K562 (cell line): ENCODE data around the gene RBFOX2. TPM values are rescaled to one million over a fixed set of nuclear protein-coding genes. Genes with fewer than 3 reads are reported as not detected.

Experiments used
- ATAC-seq: fragments of 200-7000 bp; cut with Tn5 transposase; 3 replicates; pipeline ENCODE4 v1.9.1; 2020; ENCODE audit warnings: moderate library complexity
- BruUV-seq: library from RNA; stranded (reverse); fragments of 400-500 nt; replicated peaks from 2 replicates; lab custom pipeline; 2021; lab: Mats Ljungman, UMichigan
- CTCF ChIA-PET: fragments of 300-600 bp; formaldehyde crosslinking; extraction: SDS; loops from one replicate; lab custom pipeline; 2021; ENCODE audit warnings: low intra/inter-chr PET ratio; lab: Yijun Ruan, JAX
- POLR2A ChIA-PET: fragments of 300-600, 350-650 bp; sonication (Branson Sonifier 250); formaldehyde crosslinking; extraction: SDS; loops from one replicate; lab custom pipeline; 2021; ENCODE audit warnings: antibody characterized with exemption, inconsistent platforms; lab: Yijun Ruan, JAX
- DNase-seq, 4 experiments: peaks; one replicate each; pipeline versions ENCODE4 v3.0.0 to v3.0.0-alpha.2; 2011 to 2018; ENCODE audit warnings: low spot score in 3 of 4, mixed read lengths in 3 of 4; ENCODE audit errors: extremely low read depth in 1 of 4
- FAIRE-seq: peaks from 2 replicates; lab custom pipeline; 2011; peaks lifted over from hg19 to GRCh38; lab: Jason Lieb, UNC
- H2AFZ ChIP-seq: 2 replicates; pipeline ENCODE4 v1.6.0; 2011; ENCODE audit warnings: low read depth, low read length, control low read depth, inconsistent platforms
- H3K27ac ChIP-seq: fragments of 200-600 bp; 3 replicates; pipeline ENCODE4 v1.8.0; 2011; ENCODE audit warnings: low read depth, mild to moderate bottlenecking, control low read depth, inconsistent platforms, low read length, moderate library complexity, mixed read lengths; ENCODE audit errors: extremely low read depth
- H3K27me3 ChIP-seq, 2 experiments: fragments of 300-600 bp in 1 of 2; 2 replicates in 1 of 2; 3 replicates in 1 of 2; pipeline versions ENCODE4 v1.6.0 to v1.8.0; 2011; ENCODE audit warnings: inconsistent platforms in 2 of 2, low read length in 2 of 2, mild to moderate bottlenecking in 1 of 2, mixed read lengths in 1 of 2, moderate library complexity in 1 of 2; ENCODE audit not compliant: control insufficient read depth in 2 of 2, insufficient read depth in 2 of 2
- H3K36me3 ChIP-seq: fragments of 300-600 bp; 3 replicates; pipeline ENCODE4 v1.8.0; 2011; ENCODE audit warnings: mild to moderate bottlenecking, low read length, inconsistent platforms; ENCODE audit not compliant: control insufficient read depth, insufficient read depth
- H3K4me1 ChIP-seq, 2 experiments: fragments of 200-600 bp in 1 of 2; replicated peaks in 1 of 2; 2 replicates in 1 of 2; 3 replicates in 1 of 2; pipeline versions ENCODE4 v1.5.1 to v1.8.0; 2011; ENCODE audit warnings: inconsistent platforms in 2 of 2, low read length in 2 of 2, mild to moderate bottlenecking in 1 of 2, mixed read lengths in 1 of 2, moderate library complexity in 1 of 2; ENCODE audit not compliant: control insufficient read depth in 2 of 2, insufficient read depth in 2 of 2
- H3K4me2 ChIP-seq: 2 replicates; pipeline ENCODE4 v1.6.1; 2011; ENCODE audit warnings: low read length, control low read depth, inconsistent platforms, mixed read lengths; ENCODE audit not compliant: insufficient read depth
- H3K4me3 ChIP-seq: fragments of 200-600 bp; sonication (generic), shearing (Covaris generic); 2 replicates; pipeline ENCODE4 v1.5.1; 2016; ENCODE audit warnings: control low read depth, inconsistent platforms
- H3K79me2 ChIP-seq: fragments of 200-600 bp; 3 replicates; pipeline ENCODE4 v1.8.0; 2011; ENCODE audit warnings: low read length, inconsistent platforms; ENCODE audit not compliant: control insufficient read depth, insufficient read depth
- H3K9ac ChIP-seq, 2 experiments: 2 replicates each; pipeline versions ENCODE4 v1.6.0 to v1.6.1; 2011; ENCODE audit warnings: low read depth in 2 of 2, low read length in 2 of 2, control low read depth in 1 of 2, inconsistent platforms in 1 of 2, mild to moderate bottlenecking in 1 of 2, mixed read lengths in 1 of 2; ENCODE audit not compliant: insufficient read depth in 1 of 2
- H3K9me1 ChIP-seq: one replicate; pipeline ENCODE4 v1.6.0; 2011; ENCODE audit warnings: inconsistent platforms, mild to moderate bottlenecking, low read length, moderate library complexity; ENCODE audit not compliant: control insufficient read depth, insufficient read depth
- H3K9me3 ChIP-seq: replicated peaks from 2 replicates; pipeline ENCODE4 v1.5.1; 2011; ENCODE audit warnings: low read depth, low read length, inconsistent platforms; ENCODE audit not compliant: control insufficient read depth, insufficient read depth
- H4K20me1 ChIP-seq: replicated peaks from 2 replicates; pipeline ENCODE4 v1.6.1; 2011; ENCODE audit warnings: low read length, inconsistent platforms, mixed read lengths; ENCODE audit not compliant: control insufficient read depth, insufficient read depth
- EWSR1 ChIP-seq: fragments of 450-650 bp; IDR thresholded peaks from 2 replicates; pipeline ENCODE4 v1.6.1; 2018; ENCODE audit warnings: borderline replicate concordance, mild to moderate bottlenecking, low read depth, moderate library complexity; ENCODE audit not compliant: partially characterized antibody
- MGA ChIP-seq: fragments of 450-650 bp; IDR thresholded peaks from 2 replicates; pipeline ENCODE4 v1.6.1; 2016; ENCODE audit warnings: mild to moderate bottlenecking, moderate library complexity
- POLR2G ChIP-seq: fragments of 200-400 bp; formaldehyde crosslinking; IDR thresholded peaks from 2 replicates; pipeline ENCODE4 v1.6.1; 2017; ENCODE audit warnings: low read depth, mild to moderate bottlenecking, antibody characterized with exemption, low read length, moderate library complexity
- POLR3G ChIP-seq: IDR thresholded peaks from 2 replicates; pipeline ENCODE4 v1.6.1; 2011; ENCODE audit not compliant: insufficient read length, insufficient replicate concordance; ENCODE audit errors: extremely low read depth
- TAF9B ChIP-seq: fragments of 450-650 bp; IDR thresholded peaks from 2 replicates; pipeline ENCODE4 v1.6.1; 2018; ENCODE audit warnings: mild to moderate bottlenecking; ENCODE audit not compliant: partially characterized antibody
- TEAD4 ChIP-seq, 2 experiments: sonication (generic) in 1 of 2; formaldehyde crosslinking in 1 of 2; IDR thresholded peaks; 2 replicates each; pipeline versions ENCODE4 v1.6.1 to v1.8.0; 2012 to 2022; ENCODE audit warnings: borderline replicate concordance in 1 of 2, inconsistent platforms in 1 of 2, low read length in 1 of 2, mild to moderate bottlenecking in 1 of 2, missing genetic modification reagents in 1 of 2
- WGBS: fragments of 100-300 bp; shearing (Covaris generic); methylation state at CpG from one replicate; pipeline ENCODE4 v1.1.6; 2016; ENCODE audit warnings: low coverage, mixed read lengths; ENCODE audit not compliant: insufficient coverage; ENCODE audit errors: missing lambda C conversion rate; 5-methylcytosine and 5-hydroxymethylcytosine counted together
- in situ Hi-C: fragments of 300-500 bp; cut with MboI; formaldehyde crosslinking; loops from 4 replicates; pipeline ENCODE4 v1.15.0; 2018; ENCODE audit warnings: inconsistent platforms, mixed read lengths
- intact Hi-C: fragments of 100-400 bp; cut with micrococcal nuclease; formaldehyde crosslinking; loops from 2 replicates; pipeline ENCODE4 v1.14.2; 2022
- polyA plus RNA-seq, 8 experiments: library from polyadenylated mRNA; depleted of rRNA in 4 of 8; stranded (reverse) in 5 of 8; unstranded in 3 of 8; fragments of >200 nt; fragmentation: Nextera tagmentation in 2 of 8; fragmentation: Illumina TruSeq in 1 of 8; extraction: Ambion mirVana in 2 of 8; extraction: Trizol in 1 of 8; gene quantifications; 2 replicates each; pipeline versions ENCODE4 v1.2.1 to v1.2.3, GENCODE V29; 2011 to 2014; ENCODE audit warnings: inconsistent platforms in 1 of 8, missing spikeins in 1 of 8
- total RNA-seq, 7 experiments: library from RNA; depleted of rRNA in 6 of 7; stranded (reverse); fragments of >200 nt in 6 of 7; fragmentation: Illumina TruSeq in 2 of 7; extraction: Trizol in 2 of 7; gene quantifications; 2 replicates each; pipeline versions ENCODE4 v1.2.1 to v1.2.3, GENCODE V29; 2011 to 2021; ENCODE audit warnings: low replicate concordance in 1 of 7
- TF ChIP-seq, protein P1 (sequence below): fragments of 250-450 bp; sonication (Bioruptor Pico); IDR thresholded peaks from 2 replicates; pipeline ENCODE4 v1.4.0; 2020; ENCODE audit warnings: mild to moderate bottlenecking, moderate library complexity

RBFOX2 gene
- total and polyA plus RNA-seq, 9 of the 15 experiments (the other 6 are each of a cell fraction or from before 2014, with no cell fraction given) = 5.8 to 24.8 (median 14.2) TPM

- TF ChIP-seq, protein P1, sequence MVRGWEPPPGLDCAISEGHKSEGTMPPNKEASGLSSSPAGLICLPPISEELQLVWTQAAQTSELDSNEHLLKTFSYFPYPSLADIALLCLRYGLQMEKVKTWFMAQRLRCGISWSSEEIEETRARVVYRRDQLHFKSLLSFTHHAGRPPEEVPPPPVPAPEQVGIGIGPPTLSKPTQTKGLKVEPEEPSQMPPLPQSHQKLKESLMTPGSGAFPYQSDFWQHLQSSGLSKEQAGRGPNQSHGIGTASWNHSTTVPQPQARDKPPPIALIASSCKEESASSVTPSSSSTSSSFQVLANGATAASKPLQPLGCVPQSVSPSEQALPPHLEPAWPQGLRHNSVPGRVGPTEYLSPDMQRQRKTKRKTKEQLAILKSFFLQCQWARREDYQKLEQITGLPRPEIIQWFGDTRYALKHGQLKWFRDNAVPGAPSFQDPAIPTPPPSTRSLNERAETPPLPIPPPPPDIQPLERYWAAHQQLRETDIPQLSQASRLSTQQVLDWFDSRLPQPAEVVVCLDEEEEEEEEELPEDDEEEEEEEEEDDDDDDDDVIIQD (CRISPR knock-in tag) = no peak
Measured at GRCh38 chr22:35732116-35732515, 296.5 kb downstream of the RBFOX2 start (continued).

- peaks cover 10 to 18% of the 10 kb centered on the region in 2 experiments; a peak in 4 of 5 replicates for H3K27me3 ChIP-seq
- peaks cover 6 to 9% of the 10 kb centered on the region in 2 experiments; a peak in 3 of 5 replicates for H3K4me1 ChIP-seq
- 3% methylated on average over 7 of the region's 10 CpGs for WGBS
- in situ Hi-C loops = no loop called here
- no peaks in the 10 kb centered on the region for H3K9me3 ChIP-seq
- intact Hi-C loops = no loop called here
- ChIA-PET CTCF (no interaction called here), POLR2A (interaction anchor here (0.5 kb wide), 1 partner anchor 321 kb away, joined by 3 read pairs; no protein-coding TSS in a partner anchor)
- TF ChIP-seq MGA (no peak), TAF9B (no peak), POLR2G (no peak), TEAD4 (IDR thresholded peaks at IDR 0.05; ENCODE audit: low read length) (no peak), TEAD4 (CRISPR knock-in tag; IDR thresholded peaks at IDR 0.05; ENCODE audit: borderline replicate concordance) (no peak), EWSR1 (no peak), POLR3G (no peak)
- H3K4me2 ChIP-seq = no peak overlapping the region
- H3K9ac ChIP-seq = no peak overlapping the region
- BruUV-seq = no TSS peak
- no peaks in the 10 kb centered on the region for H3K9me1 ChIP-seq
- H3K79me2 ChIP-seq = no peaks in the 10 kb centered on the region
- no peak overlapping the region for H3K27ac ChIP-seq
- ATAC-seq = no peak
- H3K36me3 ChIP-seq = no peaks in the 10 kb centered on the region
- no peak overlapping the region for H3K4me3 ChIP-seq
- H2AFZ ChIP-seq = no peak overlapping the region
- FAIRE-seq = no peak
- DNase-seq = no peak
- H4K20me1 ChIP-seq = no peaks in the 10 kb centered on the region
Measured at GRCh38 chr22:35731321-35731720, 297.3 kb downstream of the RBFOX2 start.
